HG02763 (cell line): Measurements from ENCODE around the gene LITAF.

Experiments used
- ATAC-seq: cut with Tn5 transposase; IDR thresholded peaks from one replicate; pipeline ENCODE4 v1.9.1; 2021; ENCODE audit warnings: mild to moderate bottlenecking, moderate library complexity; ENCODE audit not compliant: unreplicated experiment

Gene LITAF

GRCh38 chr16:11497851-11498289 is 88.8 kb downstream of the LITAF start:
- ATAC-seq = no peak
